ENCODE data around the gene MACROD2.

MACROD2 gene

DNA sequence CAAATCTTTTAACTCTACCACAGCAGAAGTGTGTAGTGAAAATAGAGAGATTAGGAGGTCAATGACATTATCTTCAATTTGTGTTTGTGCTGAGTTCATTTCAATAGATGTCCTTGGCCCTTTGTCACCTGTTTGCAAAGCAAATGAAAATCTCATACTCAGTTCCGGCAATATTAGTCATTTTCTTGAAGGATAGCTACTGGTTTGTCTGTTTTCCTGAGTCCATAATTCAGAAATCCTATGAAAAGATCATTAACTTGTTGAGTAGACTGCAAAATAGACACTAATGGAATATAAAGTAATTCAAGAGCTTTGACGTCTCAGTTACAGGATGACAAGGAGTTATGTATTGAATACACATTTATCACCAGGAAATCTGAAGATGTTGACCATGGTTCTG, 1163.2 kb downstream of the MACROD2 start:
- TF ChIP-seq, protein P1, sequence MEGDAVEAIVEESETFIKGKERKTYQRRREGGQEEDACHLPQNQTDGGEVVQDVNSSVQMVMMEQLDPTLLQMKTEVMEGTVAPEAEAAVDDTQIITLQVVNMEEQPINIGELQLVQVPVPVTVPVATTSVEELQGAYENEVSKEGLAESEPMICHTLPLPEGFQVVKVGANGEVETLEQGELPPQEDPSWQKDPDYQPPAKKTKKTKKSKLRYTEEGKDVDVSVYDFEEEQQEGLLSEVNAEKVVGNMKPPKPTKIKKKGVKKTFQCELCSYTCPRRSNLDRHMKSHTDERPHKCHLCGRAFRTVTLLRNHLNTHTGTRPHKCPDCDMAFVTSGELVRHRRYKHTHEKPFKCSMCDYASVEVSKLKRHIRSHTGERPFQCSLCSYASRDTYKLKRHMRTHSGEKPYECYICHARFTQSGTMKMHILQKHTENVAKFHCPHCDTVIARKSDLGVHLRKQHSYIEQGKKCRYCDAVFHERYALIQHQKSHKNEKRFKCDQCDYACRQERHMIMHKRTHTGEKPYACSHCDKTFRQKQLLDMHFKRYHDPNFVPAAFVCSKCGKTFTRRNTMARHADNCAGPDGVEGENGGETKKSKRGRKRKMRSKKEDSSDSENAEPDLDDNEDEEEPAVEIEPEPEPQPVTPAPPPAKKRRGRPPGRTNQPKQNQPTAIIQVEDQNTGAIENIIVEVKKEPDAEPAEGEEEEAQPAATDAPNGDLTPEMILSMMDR (conservative IDR thresholded peaks at IDR 0.05) = no peak
- no peak for TF ChIP-seq ZFX (IDR thresholded peaks at IDR 0.05)

DNA sequence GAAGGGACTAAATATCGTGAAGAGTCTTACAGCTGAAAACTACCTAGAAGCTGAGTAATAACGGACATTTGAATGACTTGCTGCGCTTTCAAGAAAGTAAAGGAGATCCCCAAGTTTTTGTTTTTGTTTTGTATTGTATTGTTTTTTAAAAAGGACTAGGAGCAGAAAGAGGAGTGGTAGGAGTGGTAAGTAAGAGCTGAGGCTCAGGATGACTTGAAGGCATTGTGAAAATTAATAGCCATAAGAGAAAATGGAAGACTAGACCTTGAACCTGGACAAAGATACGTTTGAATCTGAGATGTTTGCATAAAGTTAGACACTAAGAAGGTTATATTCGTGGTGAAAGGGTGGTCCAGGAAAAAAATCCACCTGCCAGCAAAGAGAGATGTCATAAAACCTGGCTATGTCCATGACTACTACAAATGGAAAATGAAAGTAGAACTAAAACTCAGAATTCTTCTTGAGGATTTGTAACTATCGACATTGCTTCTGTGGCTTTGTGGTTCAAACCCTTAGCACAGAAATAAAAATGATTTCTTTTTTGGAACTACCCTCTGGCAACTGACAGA, 1166.8 kb downstream of the MACROD2 start:
- TF ChIP-seq, protein P1 (conservative IDR thresholded peaks at IDR 0.05) = no peak
- no peak for TF ChIP-seq ZFX (IDR thresholded peaks at IDR 0.05)
- H3K27ac ChIP-seq = no peak overlapping the region

More for the DNA sequence above, 1163.2 kb downstream of the MACROD2 start:
- no peak overlapping the region for H3K27ac ChIP-seq

DNA sequence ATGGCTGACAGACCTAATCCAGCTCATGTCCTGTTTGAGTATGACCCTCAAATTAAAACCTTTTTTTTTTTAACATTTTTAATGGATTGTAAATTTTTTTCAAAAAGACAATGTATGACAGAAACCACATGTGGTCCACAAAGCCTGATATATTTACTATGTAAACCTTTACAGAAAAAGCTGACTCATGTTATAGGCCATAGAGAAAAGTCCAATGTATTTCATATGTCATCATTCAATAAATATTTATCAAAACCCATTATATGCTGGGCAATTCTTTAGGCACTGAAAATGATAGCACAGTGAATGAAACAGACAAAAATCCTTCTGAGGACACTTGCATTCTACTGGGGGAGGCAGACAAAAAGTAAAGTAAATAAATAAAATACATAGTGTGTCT, 1168.3 kb downstream of the MACROD2 start:
- TF ChIP-seq, protein P1 (conservative IDR thresholded peaks at IDR 0.05) = no peak
- no peak for TF ChIP-seq ZFX (IDR thresholded peaks at IDR 0.05)
- no peak overlapping the region for H3K27ac ChIP-seq

DNA sequence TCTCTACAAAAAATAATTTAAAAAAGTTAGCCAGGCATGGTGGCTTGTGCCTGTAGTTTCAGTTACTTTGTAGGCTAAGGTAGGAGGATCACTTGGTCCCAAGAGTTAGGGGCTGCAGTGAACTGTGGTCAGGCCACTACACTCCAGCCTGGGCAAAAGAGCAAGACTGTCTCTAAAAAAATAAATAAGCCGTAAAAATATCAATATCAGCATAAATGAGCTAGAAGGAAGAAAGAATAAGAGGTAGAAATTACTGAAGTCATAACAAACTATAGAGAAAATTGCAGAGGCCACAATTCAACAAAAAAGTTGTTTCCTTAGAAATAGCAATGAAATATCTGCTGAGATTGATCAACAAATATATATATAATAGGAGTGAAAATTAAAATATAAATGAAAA, 1169.4 kb downstream of the MACROD2 start:
- TF ChIP-seq, protein P1 (conservative IDR thresholded peaks at IDR 0.05) = no peak
- no peak overlapping the region for H3K27ac ChIP-seq

DNA sequence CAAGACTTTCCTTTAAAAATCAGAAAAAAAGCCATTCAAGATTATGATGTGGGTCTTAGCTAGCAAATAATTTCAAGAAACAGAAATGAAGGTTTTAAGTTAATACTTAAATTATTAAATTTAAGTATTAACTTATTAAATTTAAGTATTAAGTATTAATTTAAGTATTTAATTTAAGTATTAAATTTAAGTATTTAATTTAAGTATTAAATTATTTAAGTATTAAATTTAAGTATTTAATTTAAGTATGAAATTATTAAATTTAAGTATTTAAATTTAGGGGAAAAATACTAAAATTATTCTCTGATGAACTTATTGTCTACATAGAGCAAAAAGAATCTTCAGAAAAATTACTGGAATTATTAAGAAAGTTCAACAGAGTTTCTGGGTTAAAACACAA, 1171.4 kb downstream of the MACROD2 start:
- H3K27ac ChIP-seq = no peak overlapping the region
- TF ChIP-seq, protein P1 (conservative IDR thresholded peaks at IDR 0.05) = no peak
- no peak for TF ChIP-seq ZFX (IDR thresholded peaks at IDR 0.05)

DNA sequence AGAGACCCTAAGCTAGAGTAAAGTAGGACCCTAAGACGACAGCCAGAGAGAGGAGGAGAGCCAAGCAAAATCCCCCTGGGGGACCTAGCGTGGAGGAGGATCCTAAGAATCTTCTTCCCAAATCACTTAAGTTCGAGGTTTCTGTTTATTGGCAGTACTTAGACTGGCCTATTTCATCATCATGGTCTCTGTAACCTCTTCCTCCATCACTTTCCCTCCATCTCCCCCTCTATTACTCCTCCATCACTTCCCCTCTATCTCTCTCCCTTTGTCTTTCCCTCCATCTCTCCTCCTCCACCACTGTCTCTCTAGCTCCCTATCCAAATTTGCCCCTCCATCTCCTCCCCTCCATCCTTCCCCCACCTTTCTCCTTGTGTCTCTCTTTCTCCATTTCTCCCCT, 1175.7 kb downstream of the MACROD2 start:
- no peak for TF ChIP-seq ZFX (IDR thresholded peaks at IDR 0.05)
- no peak overlapping the region for H3K27ac ChIP-seq

DNA sequence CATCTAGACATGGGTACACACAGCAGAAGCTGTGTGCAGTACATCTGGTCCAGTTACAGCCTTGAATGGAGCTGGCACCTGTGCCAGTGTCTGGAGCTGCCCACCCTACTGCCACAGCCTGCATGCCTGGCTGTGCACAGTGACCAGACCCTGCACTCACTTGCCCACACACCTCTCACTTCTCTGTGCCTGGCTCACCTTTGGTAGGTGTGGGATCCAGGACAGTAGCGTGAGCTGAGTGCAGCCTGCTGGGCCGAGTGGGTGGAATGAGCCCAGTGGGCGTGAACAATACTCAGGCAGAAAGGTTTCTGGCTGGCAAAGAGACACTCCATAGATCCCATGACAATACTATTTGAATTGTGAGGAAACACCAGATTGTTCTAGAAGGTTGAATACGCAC, 1181.6 kb downstream of the MACROD2 start:
- H3K27ac ChIP-seq = no peak overlapping the region
- TF ChIP-seq, protein P1 (conservative IDR thresholded peaks at IDR 0.05) = no peak
- no peak for TF ChIP-seq ZFX (IDR thresholded peaks at IDR 0.05)

DNA sequence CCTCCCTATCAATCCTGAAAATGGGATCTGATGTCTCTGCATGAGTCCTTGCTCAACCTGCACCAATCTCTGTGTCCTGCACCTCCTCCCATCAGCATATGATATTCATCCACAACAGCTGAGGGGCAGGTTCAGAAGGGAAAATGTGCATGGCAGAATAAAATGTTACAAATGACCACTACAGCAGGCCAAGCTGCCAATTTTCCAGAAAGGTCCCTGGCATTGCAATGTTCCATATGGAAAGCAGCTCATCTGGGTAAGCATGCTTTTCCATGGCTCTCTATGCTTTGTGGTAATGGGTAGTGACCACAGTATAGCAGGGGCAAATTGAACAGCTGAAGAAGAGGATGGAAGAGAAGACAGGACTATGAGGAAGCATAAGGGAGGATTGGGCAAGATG, 1183.3 kb downstream of the MACROD2 start:
- no peak overlapping the region for H3K27ac ChIP-seq
- TF ChIP-seq, protein P1 (conservative IDR thresholded peaks at IDR 0.05) = no peak
- no peak for TF ChIP-seq ZFX (IDR thresholded peaks at IDR 0.05)
